GM21717 (cell line): ENCODE measurements around the gene TBC1D22A.
"Not testable (repeated sequence)": the region's sequence is repeated elsewhere in the genome, so short reads cannot be mapped to it uniquely, and the experiment has no call there.

Source experiments
- ATAC-seq: cut with Tn5 transposase; IDR thresholded peaks from one replicate; pipeline ENCODE4 v1.9.1; 2021; ENCODE audit warnings: mild to moderate bottlenecking, moderate library complexity; ENCODE audit not compliant: unreplicated experiment

TBC1D22A gene

GRCh38 chr22:46762238-46763050 lies at the start of gene TBC1D22A:
Gene TBC1D22A (plus strand): TSS chr22:46762650. CDS start chr22:46762787, 137 bp downstream.
- peak; percentile 61 for ATAC-seq

GRCh38 chr22:46714550-46714949 lies 47.9 kb upstream of the TBC1D22A start:
- ATAC-seq, result no peak

- no peak for ATAC-seq
Measured at GRCh38 chr22:46719921-46720320, 42.5 kb upstream of the TBC1D22A start.

- no peak for ATAC-seq
Measured at GRCh38 chr22:46721501-46722085, 40.9 kb upstream of the TBC1D22A start.

- no peak for ATAC-seq
Measured at GRCh38 chr22:46723882-46724281, 38.6 kb upstream of the TBC1D22A start.

DNA sequence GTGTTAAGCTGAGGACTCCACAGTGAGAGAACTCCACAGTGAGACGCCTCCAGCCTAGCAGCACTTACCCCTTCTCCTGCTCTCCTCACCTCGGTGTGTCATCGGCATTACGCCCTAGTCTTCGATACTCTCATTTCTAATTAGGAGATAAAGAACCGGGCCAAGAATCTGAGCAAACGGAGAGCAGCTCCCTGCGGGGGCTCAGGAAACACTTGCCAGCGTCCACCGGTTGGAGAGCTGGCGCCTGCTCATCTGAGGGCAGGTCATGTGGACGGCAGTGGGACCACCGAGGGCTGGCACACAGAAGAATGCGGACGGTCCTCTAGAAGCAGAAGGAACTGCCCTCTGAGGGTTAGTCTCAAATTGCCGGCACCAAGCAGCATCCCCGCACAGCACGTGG lies 37.4 kb upstream of the TBC1D22A start:
- no peak for ATAC-seq

- no peak for ATAC-seq
Measured at GRCh38 chr22:46726066-46726985, 36.1 kb upstream of the TBC1D22A start.

- no peak for ATAC-seq
Measured at GRCh38 chr22:46726986-46727317, 35.5 kb upstream of the TBC1D22A start.

DNA sequence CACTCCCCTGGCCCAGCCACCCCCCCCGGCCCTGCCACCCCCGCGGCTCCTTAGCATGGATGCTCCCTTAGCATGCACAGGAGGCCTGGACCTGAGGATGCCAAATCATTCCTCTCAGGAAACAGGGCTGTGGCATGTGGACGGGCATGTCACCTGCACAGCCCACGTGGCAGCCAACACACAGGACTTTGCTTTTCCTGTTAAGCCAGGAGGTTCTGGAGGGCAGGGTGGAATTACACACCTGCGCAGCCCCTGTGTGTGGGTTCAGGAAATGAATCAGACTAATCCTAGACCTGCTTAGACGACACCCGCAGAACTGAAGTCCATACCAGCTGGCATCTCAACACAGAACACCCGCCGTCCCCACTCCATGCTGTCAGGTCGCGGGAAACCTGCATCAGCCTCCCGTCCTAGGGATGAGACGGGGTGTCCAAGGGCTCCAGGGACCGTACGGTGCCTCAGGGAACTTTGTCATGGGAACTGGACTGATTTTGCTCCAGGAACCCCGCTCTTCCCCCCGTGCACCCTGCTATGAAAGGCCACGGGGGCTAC lies 34.6 kb upstream of the TBC1D22A start:
- no peak for ATAC-seq

- ATAC-seq, result no peak
Measured at GRCh38 chr22:46728470-46728869, 34.0 kb upstream of the TBC1D22A start.

DNA sequence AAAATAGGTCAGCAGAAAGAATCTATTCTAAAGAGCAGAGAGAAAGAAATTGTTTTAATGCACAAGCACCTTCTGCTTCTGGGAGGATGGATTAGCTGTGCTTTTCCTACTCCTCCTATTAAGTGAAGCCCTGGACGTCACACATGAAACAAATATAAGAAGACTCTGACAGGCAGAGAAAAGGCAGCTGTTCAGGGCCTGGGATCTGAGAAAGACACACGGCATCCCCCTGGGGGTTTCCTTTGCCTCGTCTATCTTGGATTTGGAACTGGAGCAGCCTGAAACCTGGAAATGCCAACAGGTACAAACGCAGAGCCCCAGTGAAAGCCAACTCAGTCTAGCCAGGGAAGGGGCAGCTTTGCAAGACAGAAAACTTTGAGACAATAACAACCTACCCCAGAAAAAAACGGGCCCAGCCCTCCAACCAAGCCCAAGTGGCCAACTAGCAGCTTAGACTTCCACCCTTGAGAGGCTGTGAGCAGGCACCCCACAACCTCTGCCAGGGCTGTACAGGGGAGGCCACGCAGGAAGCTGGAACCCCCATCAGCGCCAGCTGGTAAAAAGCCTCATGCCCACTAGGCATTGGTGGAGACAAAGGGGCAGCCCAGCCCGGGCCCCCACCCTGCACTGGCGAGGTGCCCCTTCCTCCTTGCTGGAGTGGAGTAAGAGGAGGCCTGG lies 31.7 kb upstream of the TBC1D22A start:
- no peak for ATAC-seq

GRCh38 chr22:46731246-46732040 lies 31.0 kb upstream of the TBC1D22A start:
- ATAC-seq, result no peak

DNA sequence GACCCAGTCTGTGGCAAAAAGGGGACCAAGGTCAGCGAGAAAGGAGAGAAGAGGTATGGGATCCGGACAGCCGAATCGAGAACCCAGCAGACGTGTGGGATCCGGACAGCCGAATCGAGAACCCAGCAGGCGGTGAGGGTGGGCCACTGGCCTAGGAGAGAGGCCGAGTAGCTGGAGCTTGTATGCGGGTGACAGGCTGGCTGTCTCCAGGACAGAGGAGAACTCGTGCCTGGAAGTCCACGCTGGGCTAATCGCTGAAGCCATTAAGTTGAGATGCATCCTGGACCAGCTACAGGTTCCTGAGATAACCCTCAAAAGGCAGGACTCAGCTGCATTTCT lies 30.4 kb upstream of the TBC1D22A start:
- ATAC-seq, result no peak

- ATAC-seq, result no peak
Measured at GRCh38 chr22:46732513-46732912, 29.9 kb upstream of the TBC1D22A start.

- ATAC-seq, result not testable (repeated sequence)
Measured at GRCh38 chr22:46734213-46734722, 28.2 kb upstream of the TBC1D22A start.

DNA sequence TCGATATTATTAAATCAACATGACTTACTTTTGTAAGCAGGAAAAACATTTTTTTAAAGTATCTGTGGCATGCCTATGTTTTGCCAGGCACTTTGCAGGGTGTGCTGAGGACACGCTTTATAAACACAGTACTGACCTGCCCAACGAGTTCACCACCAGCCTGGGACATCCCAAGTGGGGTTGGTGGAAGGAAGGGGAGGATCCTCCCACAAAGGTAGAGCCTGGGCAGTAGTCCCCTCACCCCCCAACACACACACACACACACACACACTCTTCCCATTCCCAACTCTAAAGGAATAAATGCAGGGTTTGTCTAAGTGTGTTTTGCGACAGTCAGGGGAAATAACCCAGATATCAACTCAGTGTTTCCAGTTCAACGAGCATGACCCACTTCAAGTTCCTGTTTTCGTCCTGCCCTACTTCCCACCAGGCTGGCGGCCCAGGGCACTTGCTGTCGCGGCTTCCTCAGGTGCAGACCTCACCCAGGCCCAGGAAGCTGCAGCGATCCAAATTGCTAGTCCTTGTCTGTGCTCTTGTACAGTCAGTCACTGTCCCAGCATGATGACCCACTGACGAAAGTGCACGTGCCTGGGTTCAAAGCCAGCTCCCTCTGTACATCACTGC lies 27.5 kb upstream of the TBC1D22A start:
- no peak for ATAC-seq

DNA sequence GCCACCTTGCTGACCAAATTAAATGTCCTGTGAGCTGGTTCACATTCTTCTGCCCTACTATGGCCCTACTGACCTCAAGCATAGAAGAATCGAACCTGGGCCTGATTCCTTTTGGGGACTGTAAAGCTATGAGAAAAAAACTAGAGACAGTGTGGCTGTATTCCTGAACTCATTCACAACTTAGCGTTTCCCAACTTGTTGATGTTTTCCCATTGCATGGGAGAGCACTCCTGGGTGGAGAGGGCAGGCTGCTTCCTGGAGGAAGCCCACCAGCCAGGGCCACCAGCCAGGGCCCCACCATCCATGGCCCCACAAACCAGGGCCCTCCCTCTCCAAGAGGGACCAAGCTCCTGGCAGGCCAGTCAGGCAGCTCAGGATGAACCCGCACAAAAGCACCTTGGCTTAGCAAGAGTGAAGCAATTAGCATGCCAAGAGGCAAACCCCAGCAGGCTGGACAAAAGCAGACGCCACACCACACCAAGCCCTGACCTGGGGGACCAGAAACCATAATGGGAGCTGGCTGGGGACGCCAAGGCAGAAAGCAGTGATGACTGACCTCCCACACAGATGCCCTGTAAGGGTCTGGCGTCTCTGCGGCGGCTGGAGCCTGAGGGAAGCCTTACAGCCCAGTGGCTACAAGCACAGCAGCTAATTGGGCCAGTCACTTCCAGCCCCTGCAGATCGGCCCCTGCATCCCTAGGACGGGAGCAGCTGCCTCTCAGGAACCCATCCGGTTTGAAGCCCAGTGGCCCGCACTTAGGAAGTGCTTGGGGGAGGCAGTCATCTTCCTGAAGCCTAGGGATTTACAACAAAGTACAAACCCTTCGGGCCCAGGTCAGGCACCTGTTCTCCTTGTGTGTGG lies 26.5 kb upstream of the TBC1D22A start:
- ATAC-seq, result no peak

GRCh38 chr22:46736705-46737104 lies 25.7 kb upstream of the TBC1D22A start:
- ATAC-seq, result no peak
